Thyroid gland (tissue), 4 donors: ENCODE data around the gene PACSIN1.

ENCODE experiments used
- CTCF ChIP-seq, 6 experiments: fragments of 200-600 bp in 3 of 6; fragments of 450-650 bp in 3 of 6; sonication (generic) in 3 of 6; IDR thresholded peaks; one replicate each; pipeline ENCODE4 v1.5.1; 2016 to 2019; ENCODE audit warnings: antibody characterized with exemption in 6 of 6, mild to moderate bottlenecking in 2 of 6, inconsistent platforms in 1 of 6, moderate library complexity in 1 of 6
- POLR2A ChIP-seq, 2 donors: fragments of 450-650 bp; IDR thresholded peaks; one replicate each; pipeline ENCODE4 v1.6.1; 2017; ENCODE audit warnings: antibody characterized with exemption in 2 of 2, mild to moderate bottlenecking in 2 of 2, moderate library complexity in 1 of 2

GRCh38 chr6:34544776-34545471, 79.0 kb downstream of the PACSIN1 start:
- TF ChIP-seq CTCF (IDR thresholded peaks at IDR 0.05) (no peak), POLR2A (IDR thresholded peaks at IDR 0.05) (no peak)
